Lower leg skin (tissue), 4 donors: ENCODE results near the gene XAGE5. TPM values are rescaled to one million over a fixed set of nuclear protein-coding genes. Genes with fewer than 3 reads are reported as not detected.
"Not testable (repeated sequence)": the region's sequence is repeated elsewhere in the genome, so short reads cannot be mapped to it uniquely, and the experiment has no call there.

Experiments
- DNase-seq, 2 donors: peaks; one replicate each; pipeline ENCODE4 v3.0.0-alpha.2; 2019; ENCODE audit warnings: low spot score in 2 of 2
- H3K4me3 ChIP-seq: fragments of 200-600 bp; sonication (generic); 2 replicates; pipeline ENCODE4 v1.5.1; 2017; ENCODE audit warnings: mild to moderate bottlenecking, low read depth; ENCODE audit not compliant: poor library complexity, severe bottlenecking
- POLR2A ChIP-seq, 2 donors: fragments of 450-650 bp; IDR thresholded peaks; one replicate each; pipeline ENCODE4 v1.6.1; 2016 to 2017; ENCODE audit warnings: antibody characterized with exemption in 2 of 2, mild to moderate bottlenecking in 1 of 2, moderate library complexity in 1 of 2
- WGBS, 2 donors: methylation state at CpG; one replicate each; pipeline ENCODE4 v1.1.5; 2018; 5-methylcytosine and 5-hydroxymethylcytosine counted together
- intact Hi-C: fragments of 100-400 bp; cut with DNase I; formaldehyde crosslinking; loops from one replicate; pipeline ENCODE4 v1.15.0; 2023; ENCODE audit warnings: low total_unique reads
- total RNA-seq, 4 donors: library from RNA; depleted of rRNA; stranded (reverse); fragments of >200 nt; gene quantifications; one replicate each; pipeline ENCODE4 v1.1.0, GENCODE V29; 2016
- TF ChIP-seq, protein P1 (sequence below), 3 donors: fragments of 450-650 bp; IDR thresholded peaks; one replicate each; pipeline ENCODE4 v1.5.1; 2016; ENCODE audit warnings: antibody characterized with exemption in 3 of 3, mild to moderate bottlenecking in 3 of 3, moderate library complexity in 2 of 3

The XAGE5 gene
- total RNA-seq, 4 donors from 2014 or later = not detected

- H3K4me3 ChIP-seq = no peak overlapping the region
- DNase-seq = no peak
- intact Hi-C loops = no loop called here
- TF ChIP-seq, protein P1, sequence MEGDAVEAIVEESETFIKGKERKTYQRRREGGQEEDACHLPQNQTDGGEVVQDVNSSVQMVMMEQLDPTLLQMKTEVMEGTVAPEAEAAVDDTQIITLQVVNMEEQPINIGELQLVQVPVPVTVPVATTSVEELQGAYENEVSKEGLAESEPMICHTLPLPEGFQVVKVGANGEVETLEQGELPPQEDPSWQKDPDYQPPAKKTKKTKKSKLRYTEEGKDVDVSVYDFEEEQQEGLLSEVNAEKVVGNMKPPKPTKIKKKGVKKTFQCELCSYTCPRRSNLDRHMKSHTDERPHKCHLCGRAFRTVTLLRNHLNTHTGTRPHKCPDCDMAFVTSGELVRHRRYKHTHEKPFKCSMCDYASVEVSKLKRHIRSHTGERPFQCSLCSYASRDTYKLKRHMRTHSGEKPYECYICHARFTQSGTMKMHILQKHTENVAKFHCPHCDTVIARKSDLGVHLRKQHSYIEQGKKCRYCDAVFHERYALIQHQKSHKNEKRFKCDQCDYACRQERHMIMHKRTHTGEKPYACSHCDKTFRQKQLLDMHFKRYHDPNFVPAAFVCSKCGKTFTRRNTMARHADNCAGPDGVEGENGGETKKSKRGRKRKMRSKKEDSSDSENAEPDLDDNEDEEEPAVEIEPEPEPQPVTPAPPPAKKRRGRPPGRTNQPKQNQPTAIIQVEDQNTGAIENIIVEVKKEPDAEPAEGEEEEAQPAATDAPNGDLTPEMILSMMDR (IDR thresholded peaks at IDR 0.05) = no peak
- no peak for TF ChIP-seq POLR2A (IDR thresholded peaks at IDR 0.05)
- WGBS, 2 donors = 50 to 63% methylated on average over 2 to 3 of the region's 3 CpGs
These were observed 19.5 kb downstream of the XAGE5 start for GRCh38 chrX:52830551-52830950.

GRCh38 chrX:52839137-52839536 is 28.1 kb downstream of the XAGE5 start:
- TF ChIP-seq, protein P1 (IDR thresholded peaks at IDR 0.05) = no peak
- no peak for TF ChIP-seq POLR2A (IDR thresholded peaks at IDR 0.05)
- intact Hi-C loops = no loop called here
- no peak for DNase-seq
- WGBS, 2 donors = 55 to 69% methylated on average over 2 of the region's 2 CpGs
- no peak overlapping the region for H3K4me3 ChIP-seq

- DNase-seq, H3K4me3 ChIP-seq, intact Hi-C loops: not testable (repeated sequence)
- WGBS, 2 donors = 68 to 82% methylated on average over 3 of the region's 3 CpGs
These were observed 32.5 kb downstream of the XAGE5 start for GRCh38 chrX:52843619-52844018.

GRCh38 chrX:52852110-52852860 is 41.2 kb downstream of the XAGE5 start:
- intact Hi-C loops = no loop called here
- no peak overlapping the region for H3K4me3 ChIP-seq
- 75 to 77% methylated on average over 9 of the region's 9 CpGs for WGBS, 2 donors
- TF ChIP-seq, protein P1 (IDR thresholded peaks at IDR 0.05) = no peak
- TF ChIP-seq POLR2A (IDR thresholded peaks at IDR 0.05) = no peak
- no peak for DNase-seq

DNA sequence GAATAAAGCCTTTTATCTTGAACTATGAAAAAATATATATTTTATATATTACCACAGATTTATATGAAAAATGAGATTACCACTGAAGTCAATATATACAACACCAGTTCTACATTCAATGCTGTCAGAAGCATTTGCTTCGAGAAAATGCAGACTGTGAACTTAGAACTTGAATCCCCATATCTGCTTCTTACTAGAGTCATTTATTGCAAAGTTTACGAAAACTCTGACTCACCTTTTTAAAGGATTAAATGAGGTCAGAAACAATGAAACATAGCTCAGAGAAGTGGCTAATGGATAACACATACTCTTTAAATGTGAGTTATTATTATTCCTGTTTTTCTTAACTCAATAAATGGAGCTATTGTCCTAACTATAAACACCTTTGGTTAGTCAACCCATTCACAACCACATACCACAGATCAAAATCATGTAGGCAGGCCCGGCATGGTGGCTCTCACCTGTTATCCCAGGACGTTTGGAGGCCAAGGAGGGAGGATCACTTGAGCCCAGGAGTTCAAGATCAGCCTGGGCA is 46.0 kb downstream of the XAGE5 start:
- WGBS, 2 donors = 44 to 49% methylated on average over 4 of the region's 4 CpGs
- DNase-seq, intact Hi-C loops, H3K4me3 ChIP-seq: not testable (repeated sequence)

DNA sequence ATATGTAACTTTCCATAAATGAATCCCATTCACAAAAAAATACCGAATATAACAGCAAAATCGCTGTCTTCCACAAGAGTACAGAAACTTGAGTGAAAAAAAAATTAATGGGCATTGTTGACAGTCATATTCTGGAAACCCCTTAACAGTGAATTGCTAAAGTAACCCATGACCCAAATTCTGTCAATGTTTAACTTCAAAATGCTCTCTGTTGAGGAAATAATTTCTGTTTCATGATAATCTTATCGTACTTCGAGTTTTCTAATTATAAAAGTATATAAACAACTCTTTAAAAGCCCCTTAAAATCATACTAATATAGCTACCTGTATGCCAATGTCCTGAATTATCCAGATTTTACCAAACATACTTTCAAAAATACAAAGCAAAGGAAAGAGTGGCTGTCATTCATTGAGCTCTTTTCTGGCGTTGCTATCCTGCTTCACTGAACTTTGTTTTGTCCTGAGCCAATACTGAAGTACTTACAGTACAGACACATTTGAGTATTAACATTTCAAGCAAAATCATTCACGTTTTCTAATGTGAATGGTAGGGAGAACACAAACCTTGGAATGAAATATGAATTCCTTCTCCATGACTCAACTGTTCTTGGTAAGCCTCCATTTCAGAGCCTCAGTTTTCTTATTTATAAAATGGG is 54.4 kb downstream of the XAGE5 start:
- DNase-seq = no peak
- intact Hi-C loops = no loop called here
- TF ChIP-seq POLR2A (IDR thresholded peaks at IDR 0.05) = no peak
- TF ChIP-seq, protein P1 (IDR thresholded peaks at IDR 0.05) = no peak
- 53 to 73% methylated on average over 6 of the region's 6 CpGs for WGBS, 2 donors
- H3K4me3 ChIP-seq = no peak overlapping the region

Other genes starting within 250 kb of the XAGE5 start
- gene SSX7, start 156.4 kb upstream of the XAGE5 start, total RNA-seq = not detected
- not detected for gene SSX2, start 104.1 kb upstream of the XAGE5 start, total RNA-seq
- not detected for gene SSX2B, start 60.0 kb upstream of the XAGE5 start, total RNA-seq
- gene SPANXN5, start 13.9 kb upstream of the XAGE5 start, total RNA-seq = not detected
- not detected for gene XAGE3, start 56.8 kb downstream of the XAGE5 start, total RNA-seq
- 10 to 100 TPM; 42.6 to 50.9 (median 44.6) TPM for gene FAM156B, start 86.0 kb downstream of the XAGE5 start, total RNA-seq
- 10 to 100 TPM; 12.7 to 19.1 (median 16.5) TPM for gene FAM156A, start 147.2 kb downstream of the XAGE5 start, total RNA-seq
- gene GPR173, start 237.5 kb downstream of the XAGE5 start, total RNA-seq = under 1 TPM; 0.23 to 0.88 (median 0.49) TPM